Head of caudate nucleus (tissue), 42 donors: Measurements from ENCODE around the gene EID2B.

Experiments used
- DNase-seq, 42 donors: peaks; one replicate each; pipeline versions ENCODE4 v3.0.0 to v3.0.0-alpha.2; 2020 to 2021; ENCODE audit warnings: mixed read lengths in 7 of 42
- intact Hi-C: fragments of 100-400 bp; cut with DNase I; formaldehyde crosslinking; loops from one replicate; pipeline ENCODE4 v1.15.0; 2022

Gene EID2B

DNA sequence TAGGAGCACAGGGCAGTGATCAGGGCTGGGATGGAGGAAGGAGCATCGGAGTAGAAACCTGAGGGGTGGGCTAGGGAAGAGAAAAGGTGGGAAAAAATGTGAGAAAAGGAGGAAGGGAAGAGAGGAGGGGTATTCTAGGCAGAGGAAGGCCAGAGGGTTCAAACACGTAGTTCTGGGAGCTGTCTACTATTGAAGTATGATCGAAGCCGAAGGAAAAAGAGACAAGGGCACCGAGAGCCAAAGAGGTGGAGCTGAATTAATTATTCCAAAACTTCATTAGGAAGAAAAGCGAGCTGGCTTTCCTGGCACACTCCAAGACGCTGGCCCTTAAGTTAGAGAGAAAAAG, 26.1 kb downstream of the EID2B start:
- DNase-seq: no peak
- intact Hi-C loops: no loop called here

DNA sequence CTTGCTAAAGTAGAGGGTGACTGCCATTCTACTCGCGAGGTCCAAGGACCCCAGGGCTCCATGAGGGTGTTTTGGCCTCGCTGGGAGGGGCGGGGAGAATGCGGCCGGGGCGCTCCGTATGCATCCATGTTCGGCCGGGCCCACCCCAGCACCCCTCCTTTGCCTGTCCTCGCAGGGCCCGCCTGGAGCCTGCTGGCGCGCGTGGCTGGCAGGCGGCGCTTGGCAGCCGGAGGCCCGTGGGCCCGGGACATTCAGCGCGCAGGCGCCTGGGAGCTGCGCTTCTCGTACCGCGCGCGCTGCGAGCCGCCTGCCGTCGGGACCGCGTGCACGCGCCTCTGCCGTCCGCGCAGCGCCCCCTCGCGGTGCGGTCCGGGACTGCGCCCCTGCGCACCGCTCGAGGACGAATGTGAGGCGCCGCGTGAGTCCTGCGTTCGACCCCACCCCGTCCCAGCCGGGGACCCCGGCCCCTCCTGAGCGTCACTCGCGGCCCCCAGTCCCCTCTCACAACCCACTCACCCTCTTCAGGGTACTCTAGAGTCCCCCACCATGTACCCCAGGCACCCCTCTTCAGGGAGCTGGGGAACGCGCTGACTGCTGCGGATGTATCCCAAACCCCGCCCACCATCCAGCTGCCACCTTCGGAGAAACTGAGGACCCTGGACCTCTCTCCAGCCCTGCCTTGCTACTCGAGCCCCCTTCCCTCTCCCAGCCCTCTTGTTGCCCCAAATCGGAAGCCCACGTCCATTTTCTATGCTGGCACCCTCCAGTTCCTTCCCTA, 29.8 kb downstream of the EID2B start:
- DNase-seq: peak in 12 of 42 donors; percentile 4 to 57 (median 30)
- intact Hi-C loops: no loop called here

DNA sequence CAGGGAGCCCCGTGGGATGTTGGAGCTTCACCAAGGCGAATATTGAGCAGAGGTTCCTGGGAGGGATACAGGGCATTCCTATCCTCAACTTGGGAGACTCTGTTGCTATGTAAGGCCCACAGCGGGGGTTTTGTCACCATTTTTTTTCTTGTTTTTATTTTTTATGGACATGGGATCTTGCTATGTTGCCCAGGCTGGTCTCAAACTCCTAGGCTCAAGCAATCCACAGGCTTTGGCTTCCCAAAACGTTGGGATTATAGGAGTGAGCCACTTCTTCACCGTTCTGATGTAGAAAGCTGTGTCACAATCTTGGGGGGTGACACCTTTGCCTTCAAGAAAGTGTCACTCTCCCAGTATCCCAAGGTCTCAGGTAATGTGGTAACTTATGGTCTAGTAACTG, 31.3 kb downstream of the EID2B start:
- intact Hi-C loops: no loop called here
- no peak for DNase-seq

DNA sequence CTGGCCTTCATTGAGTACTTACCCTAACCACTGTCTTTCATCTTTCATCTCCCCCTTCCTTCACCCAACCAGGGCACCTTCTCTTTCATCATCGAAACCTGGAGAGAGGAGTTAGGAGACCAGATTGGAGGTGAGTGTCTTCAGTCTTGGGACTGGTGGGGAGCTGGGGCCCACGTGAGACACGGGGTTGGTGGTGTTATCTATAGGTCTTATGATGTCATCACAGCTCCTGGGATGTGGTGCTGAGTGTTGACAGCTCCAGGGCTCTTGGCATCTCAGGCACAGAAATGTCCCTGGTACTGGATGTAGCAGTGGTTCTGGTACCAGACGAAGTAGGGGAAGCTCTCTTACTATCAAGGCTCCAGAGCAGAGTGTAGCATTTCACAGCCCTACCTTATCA, 32.1 kb downstream of the EID2B start:
- intact Hi-C loops: no loop called here
- DNase-seq: no peak

DNA sequence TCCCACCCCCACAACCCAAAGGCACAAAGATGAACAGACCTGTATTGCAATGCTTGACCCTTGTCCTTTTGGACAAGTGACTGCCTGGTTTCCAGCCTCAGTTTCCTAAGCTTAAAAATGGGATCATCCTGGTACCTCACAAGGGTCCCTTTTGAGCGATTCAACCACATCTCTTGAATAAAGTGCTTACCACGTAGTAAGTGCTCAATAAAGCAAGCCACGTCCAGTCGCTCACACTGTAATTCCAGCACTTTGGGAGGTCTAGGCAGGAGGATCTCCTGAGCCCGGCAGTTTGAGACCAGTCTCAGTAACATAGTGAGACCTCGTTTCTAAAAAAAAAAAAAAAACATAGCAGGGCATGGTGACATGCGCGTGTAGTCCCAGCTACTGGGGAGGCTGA, 32.7 kb downstream of the EID2B start:
- DNase-seq: no peak

DNA sequence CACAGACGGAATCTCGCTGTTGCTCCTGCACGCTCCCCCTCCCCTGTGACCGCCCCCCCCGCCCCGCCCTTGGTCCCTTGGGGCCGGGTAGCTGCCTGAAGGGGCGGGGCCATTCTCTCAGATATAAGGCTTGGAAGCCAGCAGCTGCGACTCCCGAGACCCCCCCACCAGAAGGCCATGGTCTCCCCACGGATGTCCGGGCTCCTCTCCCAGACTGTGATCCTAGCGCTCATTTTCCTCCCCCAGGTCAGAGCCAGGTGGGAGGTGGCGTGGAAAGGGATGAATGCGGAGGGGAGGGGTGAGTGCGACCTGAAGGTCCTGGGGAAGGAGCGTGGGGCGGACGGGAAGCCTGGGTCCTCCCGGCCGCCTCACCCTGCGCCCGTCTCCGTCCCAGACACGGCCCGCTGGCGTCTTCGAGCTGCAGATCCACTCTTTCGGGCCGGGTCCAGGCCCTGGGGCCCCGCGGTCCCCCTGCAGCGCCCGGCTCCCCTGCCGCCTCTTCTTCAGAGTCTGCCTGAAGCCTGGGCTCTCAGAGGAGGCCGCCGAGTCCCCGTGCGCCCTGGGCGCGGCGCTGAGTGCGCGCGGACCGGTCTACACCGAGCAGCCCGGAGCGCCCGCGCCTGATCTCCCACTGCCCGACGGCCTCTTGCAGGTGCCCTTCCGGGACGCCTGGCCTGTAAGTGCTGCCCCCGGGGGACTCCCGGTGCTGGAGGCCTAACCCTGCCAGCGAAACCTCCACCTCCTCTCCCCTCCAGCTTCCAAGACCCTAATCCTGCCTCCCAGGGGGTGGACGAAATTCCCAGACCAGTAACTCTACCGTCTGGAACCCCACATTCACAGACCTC, 33.6 kb downstream of the EID2B start, which contains the start of gene DLL3:
DLL3 (plus strand) TSS at position 150 of the 845 bp plus-strand sequence; CDS start at position 178, 28 bp downstream.
- intact Hi-C loops: no loop called here
- peak in 1 of 42 donors; percentile 18 for DNase-seq

More for the DNA sequence above, 32.7 kb downstream of the EID2B start:
- intact Hi-C loops: no loop called here

DNA sequence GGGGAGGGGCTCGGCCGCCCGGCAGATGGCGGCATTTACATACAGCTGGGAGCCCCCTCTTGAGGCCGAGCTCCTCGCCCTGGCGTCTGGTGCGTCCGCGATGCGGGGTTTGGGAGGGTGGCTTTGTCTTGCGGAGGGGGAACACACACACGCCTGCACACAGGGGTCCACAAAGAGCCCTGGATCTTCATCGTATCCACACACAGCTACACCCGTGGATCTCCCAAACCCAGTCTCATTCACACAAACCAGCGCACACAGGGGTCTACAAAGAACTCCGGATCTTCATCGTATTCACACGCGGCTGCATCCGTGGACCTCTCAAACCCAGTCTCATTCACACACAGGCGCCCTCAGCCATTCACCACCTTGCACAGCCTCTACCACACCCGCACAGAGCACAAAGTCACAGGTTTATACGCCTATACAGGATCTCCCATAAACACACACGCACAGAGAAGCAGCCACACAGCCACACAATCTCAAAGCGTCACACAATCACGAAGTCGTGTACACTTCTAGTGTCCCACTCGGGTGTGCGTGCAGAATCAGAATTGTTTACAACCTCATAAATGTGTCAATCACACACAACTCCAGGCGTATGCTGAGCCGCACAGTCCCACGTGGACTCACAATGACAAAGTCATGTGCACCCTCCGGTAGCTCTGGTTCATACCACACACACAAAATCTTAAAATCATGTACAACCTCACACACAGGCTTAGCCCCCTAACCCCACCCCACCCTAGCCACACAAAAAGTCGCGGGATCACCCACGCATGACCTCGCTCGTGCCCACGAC, 34.5 kb downstream of the EID2B start:
- intact Hi-C loops: no loop called here
- peak in 37 of 42 donors; percentile 20 to 71 (median 42) for DNase-seq

DNA sequence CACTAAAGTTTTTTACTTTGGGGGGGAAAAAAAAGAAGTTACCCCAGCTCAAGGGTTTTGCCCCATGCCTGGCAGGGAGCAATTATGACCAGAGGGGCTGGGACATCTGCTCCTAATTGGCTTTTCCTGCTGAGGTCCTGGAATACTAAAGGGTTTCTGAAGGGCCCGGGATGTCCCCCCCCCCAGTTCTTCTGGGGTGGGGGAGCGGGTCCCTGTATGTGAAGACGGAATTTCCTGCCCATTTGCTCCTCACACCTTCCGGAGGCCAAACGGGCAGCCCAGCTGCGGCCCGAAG, 35.0 kb downstream of the EID2B start:
- no peak for DNase-seq
- intact Hi-C loops: no loop called here

DNA sequence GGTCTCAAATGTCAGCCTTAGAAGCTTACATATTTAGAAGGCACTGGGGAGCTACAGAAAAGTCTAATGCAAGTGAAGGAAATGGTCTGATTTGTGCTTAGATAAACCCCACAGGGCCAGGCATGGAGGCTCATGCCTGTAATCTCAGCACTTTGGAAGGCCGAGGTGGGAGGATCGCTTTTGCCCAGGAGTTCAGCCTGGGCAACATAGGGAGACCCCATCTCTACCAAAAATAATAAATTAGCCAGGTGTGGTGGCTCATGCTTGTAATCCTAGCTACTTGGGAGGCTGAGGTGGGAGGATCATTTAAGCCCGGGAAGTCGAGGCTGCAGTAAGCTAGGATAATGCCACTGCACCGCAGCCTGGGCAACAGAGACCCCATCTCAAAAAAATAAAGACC, 36.6 kb downstream of the EID2B start:
- DNase-seq: no peak
- intact Hi-C loops: no loop called here

DNA sequence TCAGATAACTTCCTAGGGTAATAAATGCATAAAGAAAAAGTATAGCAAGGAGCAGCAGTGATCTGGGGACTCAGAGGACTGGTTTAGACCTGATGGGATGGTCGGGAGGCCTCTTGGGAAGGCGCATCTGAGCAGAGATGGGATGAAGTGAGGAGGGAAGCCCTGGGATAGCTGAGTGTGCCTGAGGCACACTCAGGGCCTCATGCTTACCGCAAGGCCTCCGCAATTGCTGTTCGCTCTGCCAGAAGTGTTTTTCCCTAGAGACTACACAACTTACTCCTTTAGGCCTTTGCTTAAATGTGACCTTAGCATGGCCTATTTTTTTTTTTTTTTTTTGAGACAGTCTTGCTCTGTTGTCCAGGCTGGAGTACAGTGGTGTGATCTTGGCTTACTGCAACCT, 38.0 kb downstream of the EID2B start:
- intact Hi-C loops: no loop called here
- no peak for DNase-seq

DNA sequence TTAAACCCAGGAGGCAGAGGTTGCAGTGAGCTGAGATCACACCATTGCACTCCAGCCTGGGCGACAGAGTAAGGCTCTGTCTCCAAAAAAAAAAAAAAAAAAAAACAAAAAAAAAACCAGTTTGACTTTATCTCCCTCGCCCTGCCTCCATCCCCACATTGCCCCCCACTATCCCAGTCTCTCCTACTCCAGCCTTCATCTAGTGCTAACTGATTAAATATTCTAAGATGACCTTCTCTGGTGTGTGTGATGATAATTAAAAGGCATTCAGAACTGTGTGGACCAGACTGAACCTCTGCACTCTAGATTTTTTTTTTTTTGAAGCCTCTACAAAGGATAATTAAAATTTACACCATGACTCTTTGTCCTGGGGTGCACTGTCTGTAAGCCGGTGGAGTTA, 39.9 kb downstream of the EID2B start:
- intact Hi-C loops: no loop called here
- no peak for DNase-seq

DNA sequence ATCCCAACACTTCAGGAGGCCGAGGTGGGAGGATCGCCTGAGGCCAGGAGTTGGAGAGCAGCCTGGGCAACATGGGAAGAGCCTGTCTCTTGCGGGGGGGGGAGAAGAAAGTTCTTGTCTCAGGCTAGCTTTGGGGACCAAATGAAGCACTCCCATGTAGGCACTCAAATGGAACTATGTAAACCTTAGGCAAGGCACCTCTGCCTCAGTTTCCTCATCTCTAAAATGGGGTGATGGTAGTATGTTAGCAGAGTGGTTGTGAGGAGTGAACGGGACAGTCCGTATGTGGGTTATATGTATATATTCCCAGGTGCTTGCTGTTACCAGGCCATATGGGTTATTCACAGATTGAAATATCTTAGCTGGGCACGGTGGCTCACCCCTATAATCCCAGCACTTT, 40.4 kb downstream of the EID2B start:
- intact Hi-C loops: no loop called here
- no peak for DNase-seq

DNA sequence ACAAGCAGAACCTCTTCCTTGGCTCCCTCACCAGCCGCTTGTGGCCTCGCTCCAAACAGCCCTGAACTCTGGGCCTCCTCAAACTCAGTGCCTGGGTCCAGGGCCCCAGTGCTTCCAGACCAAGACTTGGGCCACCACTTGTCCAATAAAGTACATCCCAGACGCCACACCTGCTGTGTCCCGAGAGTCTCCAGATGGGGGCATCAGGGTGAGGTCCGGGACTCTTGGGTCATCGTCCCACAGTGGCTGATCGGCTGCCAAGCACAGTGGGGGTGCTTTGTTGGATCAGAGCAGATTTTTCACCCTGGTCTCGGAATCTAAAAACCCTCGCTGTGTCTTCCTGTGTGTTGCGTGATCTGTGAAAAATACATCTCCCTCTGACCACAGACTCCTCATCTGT, 42.9 kb downstream of the EID2B start:
- no peak for DNase-seq
- intact Hi-C loops: loop anchor here (5.0 kb wide), 1 partner anchor 42 kb away; the partner anchor contains the start of gene SUPT5H

DNA sequence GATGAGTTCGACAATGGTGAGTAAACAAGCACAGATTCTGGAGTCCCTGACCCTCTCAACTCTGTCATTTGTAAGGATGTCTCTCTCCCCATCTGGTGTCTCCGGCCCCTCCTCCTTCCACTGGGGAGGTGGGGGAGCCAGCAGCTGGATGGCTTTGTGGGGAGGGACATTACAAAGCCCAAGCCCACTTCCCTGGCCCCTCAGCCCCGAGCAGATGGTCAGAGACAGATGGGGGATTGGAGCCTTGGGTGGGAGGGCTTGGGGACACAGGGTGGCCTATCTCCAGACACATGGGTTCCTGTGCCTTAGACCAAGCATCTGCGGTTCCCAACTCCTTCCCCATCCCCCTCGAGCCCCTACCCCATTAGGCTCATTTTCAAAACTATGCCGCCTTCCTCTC, 49.5 kb downstream of the EID2B start:
- no peak for DNase-seq
- intact Hi-C loops: no loop called here

DNA sequence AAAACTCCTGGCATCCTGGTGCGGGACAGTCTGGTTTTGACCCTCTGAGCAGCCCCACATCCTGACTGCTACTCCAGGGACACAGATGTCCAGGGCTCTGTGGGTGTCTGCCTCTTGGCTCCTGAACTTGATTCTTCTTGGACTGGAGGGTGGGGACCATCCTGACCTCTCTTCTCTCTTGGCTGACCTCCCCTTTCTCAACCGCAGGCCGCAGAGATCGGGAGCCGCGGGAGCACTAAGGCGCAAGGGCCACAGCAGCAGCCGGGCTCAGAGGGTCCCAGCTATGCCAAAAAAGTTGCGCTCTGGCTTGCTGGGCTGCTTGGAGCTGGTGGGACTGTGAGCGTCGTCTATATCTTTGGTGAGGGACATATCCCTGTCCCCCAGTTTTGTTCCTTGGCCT, 51.0 kb downstream of the EID2B start:
- DNase-seq: no peak
- intact Hi-C loops: loop anchor here (2.0 kb wide), 1 partner anchor 47 kb away; the partner anchor contains the start of gene RPS16

DNA sequence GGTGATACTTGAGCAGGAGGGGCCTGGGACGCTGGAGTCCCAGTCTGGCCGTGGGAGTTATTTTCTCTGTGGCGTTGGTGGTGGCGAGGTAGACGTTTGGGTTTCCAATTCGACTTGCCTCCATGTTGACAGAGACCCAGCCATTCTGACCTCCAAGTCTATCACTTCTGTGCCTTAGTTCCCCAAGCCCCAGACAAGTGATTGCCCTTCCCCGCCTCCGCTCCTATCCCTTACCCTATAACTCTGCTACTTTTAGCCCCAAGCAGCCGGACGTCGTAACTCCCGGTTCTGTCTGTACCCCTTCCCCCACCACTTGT, 51.5 kb downstream of the EID2B start:
- intact Hi-C loops: loop anchor here (2.0 kb wide), 1 partner anchor 46 kb away; the partner anchor contains the start of gene RPS16
- DNase-seq: no peak
